Keratinocyte (primary cell): ENCODE data around the gene KCNAB2. TPM values are rescaled to one million over a fixed set of nuclear protein-coding genes. Genes with fewer than 3 reads are reported as not detected.

Experiments used
- DNase-seq: peaks from one replicate; pipeline ENCODE4 v3.0.0-alpha.2; 2011; ENCODE audit warnings: low read depth, missing footprints, low spot score
- FAIRE-seq: peaks from 2 replicates; lab custom pipeline; 2011; peaks lifted over from hg19 to GRCh38; lab: Jason Lieb, UNC
- H2AFZ ChIP-seq: 2 replicates; pipeline ENCODE4 v1.6.0; 2012; ENCODE audit warnings: low read length, control low read depth, inconsistent platforms; ENCODE audit not compliant: control insufficient read depth
- H3K27ac ChIP-seq: 2 replicates; pipeline ENCODE4 v1.5.1; 2011; ENCODE audit warnings: low read length; ENCODE audit not compliant: control insufficient read depth, insufficient read depth
- H3K27me3 ChIP-seq: 3 replicates; pipeline ENCODE4 v1.6.0; 2011; ENCODE audit warnings: low read length; ENCODE audit not compliant: control insufficient read depth, insufficient read depth; ENCODE audit errors: extremely low read depth
- H3K36me3 ChIP-seq, 2 experiments: 2 replicates in 1 of 2; 3 replicates in 1 of 2; pipeline ENCODE4 v1.5.1; 2011; ENCODE audit warnings: low read length in 2 of 2, mild to moderate bottlenecking in 1 of 2; ENCODE audit not compliant: control insufficient read depth in 2 of 2, insufficient read depth in 2 of 2; ENCODE audit errors: extremely low read depth in 1 of 2
- H3K4me1 ChIP-seq: 3 replicates; pipeline ENCODE4 v1.5.1; 2011; ENCODE audit warnings: low read length; ENCODE audit not compliant: control insufficient read depth, insufficient read depth; ENCODE audit errors: extremely low read depth
- H3K4me2 ChIP-seq: 3 replicates; pipeline ENCODE4 v1.6.0; 2011; ENCODE audit warnings: low read depth, low read length; ENCODE audit not compliant: control insufficient read depth, insufficient read depth; ENCODE audit errors: extremely low read depth
- H3K4me3 ChIP-seq, 3 experiments: fragments of 200-600 bp in 1 of 3; sonication (generic) in 1 of 3; 2 replicates in 2 of 3; 3 replicates in 1 of 3; pipeline ENCODE4 v1.5.1; 2011 to 2016; ENCODE audit warnings: low read length in 3 of 3, mild to moderate bottlenecking in 3 of 3, control low read depth in 2 of 3, inconsistent platforms in 1 of 3, low read depth in 1 of 3, mixed read lengths in 1 of 3, mixed run types in 1 of 3, moderate library complexity in 1 of 3; ENCODE audit not compliant: control insufficient read depth in 2 of 3, insufficient read depth in 2 of 3; ENCODE audit errors: extremely low read depth in 1 of 3
- H3K79me2 ChIP-seq: 2 replicates; pipeline ENCODE4 v1.6.0; 2012; ENCODE audit warnings: low read length; ENCODE audit not compliant: control insufficient read depth, insufficient read depth
- H3K9ac ChIP-seq: 3 replicates; pipeline ENCODE4 v1.6.0; 2011; ENCODE audit warnings: low read length; ENCODE audit not compliant: control insufficient read depth, insufficient read depth; ENCODE audit errors: extremely low read depth
- H3K9me1 ChIP-seq: 3 replicates; pipeline ENCODE4 v1.6.0; 2011; ENCODE audit warnings: low read length; ENCODE audit not compliant: control insufficient read depth, insufficient read depth; ENCODE audit errors: extremely low read depth
- H3K9me3 ChIP-seq: 2 replicates; pipeline ENCODE4 v1.5.1; 2012; ENCODE audit warnings: low read depth, low read length; ENCODE audit not compliant: control insufficient read depth
- H4K20me1 ChIP-seq: 3 replicates; pipeline ENCODE4 v1.6.0; 2011; ENCODE audit warnings: low read length; ENCODE audit not compliant: control insufficient read depth, insufficient read depth; ENCODE audit errors: extremely low read depth
- EZH2 ChIP-seq: IDR thresholded peaks from one replicate; pipeline ENCODE4 v1.6.1; 2012; ENCODE audit warnings: inconsistent platforms, mild to moderate bottlenecking, low read length, moderate library complexity
- dilution Hi-C: fragments of 300-500 bp; cut with MboI; formaldehyde crosslinking; loops from one replicate; pipeline ENCODE4 v1.7.0; 2020; ENCODE audit warnings: low sequenced_read_pairs; ENCODE audit not compliant: extremely low pct_ligation_motif_present
- polyA plus RNA-seq, 5 experiments: library from polyadenylated mRNA; depleted of rRNA in 3 of 5; stranded (reverse) in 3 of 5; stranded (forward) in 1 of 5; unstranded in 1 of 5; fragments of >200 nt; gene quantifications; 1 replicate in 1 of 5; 2 replicates in 3 of 5; 3 replicates in 1 of 5; pipeline versions ENCODE4 v1.2.1 to v1.2.3, GENCODE V29; 2011 to 2012; ENCODE audit warnings: missing spikeins in 2 of 5, low read depth in 1 of 5, low replicate concordance in 1 of 5
- TF ChIP-seq, protein P1 (sequence below), 3 experiments: IDR thresholded peaks in 1 of 3; conservative IDR thresholded peaks in 1 of 3; optimal IDR thresholded peaks in 1 of 3; 2 replicates in 2 of 3; 3 replicates in 1 of 3; pipeline versions ENCODE3 to v1.5.1; 2011; ENCODE audit warnings: low read length in 3 of 3, mild to moderate bottlenecking in 3 of 3, moderate library complexity in 2 of 3, control low read depth in 1 of 3, inconsistent platforms in 1 of 3; ENCODE audit not compliant: insufficient read depth in 2 of 3; ENCODE audit errors: extremely low read depth in 1 of 3

The KCNAB2 gene
- polyA plus RNA-seq, 1 donor (not counting 4 experiments of a cell fraction or from before 2014, with no cell fraction given) = 1.8 TPM

DNA sequence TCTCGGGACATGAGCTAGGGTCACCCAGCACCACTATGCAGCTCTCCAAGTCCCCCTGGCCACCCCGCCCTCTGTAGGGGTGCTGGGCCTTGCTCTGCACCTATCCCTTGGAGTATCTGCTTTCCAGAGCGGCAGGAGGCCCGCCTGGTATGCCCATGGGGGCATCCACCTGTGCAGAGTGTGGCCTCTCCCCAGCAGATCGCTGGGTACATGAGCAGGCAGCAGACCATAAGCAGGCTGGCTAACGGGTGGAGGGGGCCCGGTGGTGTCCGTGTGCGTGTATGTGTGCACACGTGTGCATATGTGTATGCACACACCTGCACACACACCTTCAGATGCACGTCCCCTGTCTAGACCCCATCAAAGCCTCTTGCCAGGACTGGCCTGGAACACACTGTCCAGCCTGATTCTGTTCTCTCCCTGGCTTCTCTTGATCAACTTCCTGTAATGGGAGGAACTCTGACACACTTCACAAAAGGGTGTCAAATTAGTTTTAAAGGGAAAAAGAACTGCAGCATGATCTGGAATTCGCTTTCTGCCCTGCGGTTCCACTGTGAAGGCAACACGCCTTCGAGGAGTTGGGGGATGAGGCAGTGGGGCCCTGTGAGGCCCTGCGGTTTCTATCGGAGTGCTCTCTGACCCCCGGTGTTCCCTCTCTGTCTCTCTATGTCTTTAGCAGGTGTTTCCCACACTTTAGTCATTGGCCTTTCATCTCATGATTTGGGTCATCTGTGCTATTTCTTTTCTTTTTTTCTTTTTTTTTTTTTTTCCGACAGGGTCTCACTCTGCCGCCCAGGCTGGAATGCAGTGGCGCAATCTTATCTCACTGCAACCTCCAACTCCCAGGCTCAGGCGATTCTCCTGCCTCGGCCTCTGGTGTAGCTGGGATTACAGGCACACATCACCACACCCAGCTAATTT is 36.3 kb upstream of the KCNAB2 start:
- H3K9ac ChIP-seq = no peak overlapping the region
- H3K9me1 ChIP-seq = no peaks in the 10 kb centered on the region
- peaks cover 9% of the 10 kb centered on the region for H3K27me3 ChIP-seq
- no peak overlapping the region for H3K27ac ChIP-seq
- TF ChIP-seq, protein P1, sequence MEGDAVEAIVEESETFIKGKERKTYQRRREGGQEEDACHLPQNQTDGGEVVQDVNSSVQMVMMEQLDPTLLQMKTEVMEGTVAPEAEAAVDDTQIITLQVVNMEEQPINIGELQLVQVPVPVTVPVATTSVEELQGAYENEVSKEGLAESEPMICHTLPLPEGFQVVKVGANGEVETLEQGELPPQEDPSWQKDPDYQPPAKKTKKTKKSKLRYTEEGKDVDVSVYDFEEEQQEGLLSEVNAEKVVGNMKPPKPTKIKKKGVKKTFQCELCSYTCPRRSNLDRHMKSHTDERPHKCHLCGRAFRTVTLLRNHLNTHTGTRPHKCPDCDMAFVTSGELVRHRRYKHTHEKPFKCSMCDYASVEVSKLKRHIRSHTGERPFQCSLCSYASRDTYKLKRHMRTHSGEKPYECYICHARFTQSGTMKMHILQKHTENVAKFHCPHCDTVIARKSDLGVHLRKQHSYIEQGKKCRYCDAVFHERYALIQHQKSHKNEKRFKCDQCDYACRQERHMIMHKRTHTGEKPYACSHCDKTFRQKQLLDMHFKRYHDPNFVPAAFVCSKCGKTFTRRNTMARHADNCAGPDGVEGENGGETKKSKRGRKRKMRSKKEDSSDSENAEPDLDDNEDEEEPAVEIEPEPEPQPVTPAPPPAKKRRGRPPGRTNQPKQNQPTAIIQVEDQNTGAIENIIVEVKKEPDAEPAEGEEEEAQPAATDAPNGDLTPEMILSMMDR (optimal IDR thresholded peaks at IDR 0.05 in 1 of 3, IDR thresholded peaks at IDR 0.05 in 1 of 3, conservative IDR thresholded peaks at IDR 0.05 in 1 of 3; ENCODE audit: extremely low read depth in 1 of 3, insufficient read depth in 2 of 3, low read length in 3 of 3) = no peak
- TF ChIP-seq EZH2 = no peak
- DNase-seq (no peak), FAIRE-seq (no peak)
- H3K4me2 ChIP-seq = no peak overlapping the region
- no peak overlapping the region for H3K4me3 ChIP-seq
- no peaks in the 10 kb centered on the region for H3K9me3 ChIP-seq
- no peaks in the 10 kb centered on the region for H3K36me3 ChIP-seq
- dilution Hi-C loops = no loop called here
- no peaks in the 10 kb centered on the region for H3K79me2 ChIP-seq
- no peaks in the 10 kb centered on the region for H3K4me1 ChIP-seq
- no peaks in the 10 kb centered on the region for H4K20me1 ChIP-seq
- no peak overlapping the region for H2AFZ ChIP-seq

DNA sequence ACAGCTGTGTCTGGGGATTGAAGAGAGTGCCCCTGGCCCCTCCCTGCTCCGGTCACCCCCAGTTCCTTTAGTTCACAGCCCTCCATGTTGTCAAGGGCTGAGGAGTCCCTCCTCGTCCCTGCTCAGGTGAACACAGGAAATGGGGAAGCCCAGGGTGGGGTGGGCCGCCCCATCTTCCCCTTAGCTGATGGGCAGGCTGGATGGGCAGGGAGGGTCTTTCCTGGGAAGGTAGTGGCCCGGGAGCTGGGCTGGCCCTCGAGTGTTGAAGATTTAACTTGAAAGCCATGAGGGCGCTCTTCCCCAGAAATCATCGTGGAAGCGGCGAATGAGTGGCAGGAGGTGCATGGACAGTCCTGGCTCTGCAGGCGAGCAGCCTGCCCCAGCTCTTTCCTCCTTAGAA is 35.1 kb upstream of the KCNAB2 start:
- Histone ChIP-seq H3K4me1 (no peaks in the 10 kb centered on the region), H3K27ac (no peak overlapping the region), H3K4me2 (no peak overlapping the region), H3K9me1 (no peaks in the 10 kb centered on the region), H3K4me3 (no peak overlapping the region), H3K9me3 (no peaks in the 10 kb centered on the region), H3K27me3 (peaks cover 9% of the 10 kb centered on the region), H3K36me3 (no peaks in the 10 kb centered on the region), H3K9ac (no peak overlapping the region), H4K20me1 (no peaks in the 10 kb centered on the region), H3K79me2 (no peaks in the 10 kb centered on the region), H2AFZ (no peak overlapping the region)
- no peak for TF ChIP-seq EZH2
- TF ChIP-seq, protein P1 (optimal IDR thresholded peaks at IDR 0.05 in 1 of 3, IDR thresholded peaks at IDR 0.05 in 1 of 3, conservative IDR thresholded peaks at IDR 0.05 in 1 of 3; ENCODE audit: extremely low read depth in 1 of 3, insufficient read depth in 2 of 3, low read length in 3 of 3) = no peak
- DNase-seq (no peak), FAIRE-seq (no peak)
- dilution Hi-C loops = no loop called here
